CD4-positive, alpha-beta T cell (primary cell): ENCODE measurements around the gene UBIAD1. TPM values are rescaled to one million over a fixed set of nuclear protein-coding genes. Genes with fewer than 3 reads are reported as not detected.

ENCODE experiments used
- ATAC-seq: fragments of 200-7000 bp; cut with Tn5 transposase; one replicate; pipeline ENCODE4 v1.10.0; 2022; ENCODE audit warnings: mild to moderate bottlenecking; ENCODE audit not compliant: poor library complexity
- CTCF ChIA-PET: fragments of 350-600 bp; sonication (Branson Sonifier 250); formaldehyde crosslinking; loops from one replicate; lab custom pipeline; 2021; ENCODE audit warnings: antibody characterized with exemption, inconsistent platforms; lab: Charles Lee
- POLR2A ChIA-PET: fragments of 350-600 bp; sonication (Branson Sonifier 250); formaldehyde crosslinking; loops from one replicate; lab custom pipeline; 2021; ENCODE audit warnings: antibody characterized with exemption, inconsistent platforms; lab: Charles Lee
- DNase-seq, 14 experiments: peaks; one replicate each; pipeline ENCODE4 v3.0.0-alpha.2; 2013 to 2020; ENCODE audit warnings: mixed read lengths in 2 of 14
- H3K27ac ChIP-seq, 2 donors: one replicate each; pipeline versions ENCODE4 v1.5.1 to v1.7.0; 2013; ENCODE audit warnings: low read length in 2 of 2, low read depth in 1 of 2, mild to moderate bottlenecking in 1 of 2
- H3K27me3 ChIP-seq, 2 experiments: 1 replicate in 1 of 2; 2 replicates in 1 of 2; pipeline versions ENCODE4 v1.6.1 to v1.7.0; 2013; ENCODE audit warnings: low read length in 2 of 2, control low read depth in 1 of 2, mild to moderate bottlenecking in 1 of 2, moderate library complexity in 1 of 2; ENCODE audit not compliant: insufficient read depth in 2 of 2, control insufficient read depth in 1 of 2
- H3K36me3 ChIP-seq: one replicate; pipeline ENCODE4 v1.6.1; 2013; ENCODE audit warnings: low read length, control low read depth; ENCODE audit not compliant: insufficient read depth
- H3K4me1 ChIP-seq: one replicate; pipeline ENCODE4 v1.6.1; 2013; ENCODE audit warnings: low read length, control low read depth; ENCODE audit not compliant: insufficient read depth
- H3K4me3 ChIP-seq: one replicate; pipeline ENCODE4 v1.5.1; 2013; ENCODE audit warnings: mild to moderate bottlenecking, low read length, moderate library complexity
- H3K9me3 ChIP-seq, 2 experiments: 1 replicate in 1 of 2; 2 replicates in 1 of 2; pipeline versions ENCODE4 v1.6.1 to v1.7.0; 2013; ENCODE audit warnings: low read length in 2 of 2, mild to moderate bottlenecking in 2 of 2, control low read depth in 1 of 2, moderate library complexity in 1 of 2; ENCODE audit not compliant: control insufficient read depth in 1 of 2, insufficient read depth in 1 of 2
- H3K27ac Mint-ChIP-seq: one replicate; pipeline ENCODE4 v1.8.0; 2020; ENCODE audit warnings: mixed read lengths
- H3K27me3 Mint-ChIP-seq: one replicate; pipeline ENCODE4 v1.8.0; 2021; ENCODE audit warnings: mixed read lengths
- H3K36me3 Mint-ChIP-seq: one replicate; pipeline ENCODE4 v1.8.0; 2021; ENCODE audit warnings: low read depth, mixed read lengths
- H3K4me1 Mint-ChIP-seq: one replicate; pipeline ENCODE4 v1.8.0; 2021; ENCODE audit warnings: low read depth, mixed read lengths
- H3K4me3 Mint-ChIP-seq: one replicate; pipeline ENCODE4 v1.8.0; 2020; ENCODE audit warnings: mild to moderate bottlenecking, mixed read lengths
- H3K9me3 Mint-ChIP-seq: one replicate; pipeline ENCODE4 v1.8.0; 2020; ENCODE audit warnings: mixed read lengths
- CTCF ChIP-seq: fragments of 200-600 bp; IDR thresholded peaks from one replicate; pipeline ENCODE4 v1.8.0; 2022; ENCODE audit warnings: antibody characterized with exemption, mild to moderate bottlenecking
- intact Hi-C, 2 experiments: fragments of 100-400 bp; cut with DNase I in 1 of 2; cut with micrococcal nuclease in 1 of 2; formaldehyde crosslinking; loops; one replicate each; pipeline versions ENCODE4 v1.15.1 to v1.9.0; 2023 to 2025; cut with DNase I, micrococcal nuclease
- total RNA-seq, 174 experiments: library from RNA in 2 of 174; stranded (reverse) in 2 of 174; gene quantifications; one replicate each; pipeline ENCODE4 v1.2.3 and lab custom pipeline; 2021 to 2026

The UBIAD1 gene
- total RNA-seq, 2 experiments from 2014 or later = 19.2 to 19.3 TPM

GRCh38 chr1:11252538-11252937, 20.5 kb upstream of the UBIAD1 start:
- H3K9me3 Mint-ChIP-seq = no peaks in the 10 kb centered on the region
- no peak for TF ChIP-seq CTCF
- H3K4me3 Mint-ChIP-seq = no peak overlapping the region
- POLR2A ChIA-PET = interaction anchor here (0.7 to 1.9 kb wide), 3 partner anchors 10 to 76 kb away, joined by 3 to 9 read pairs (median 5); partner anchors contain the start of gene MTOR
- Histone ChIP-seq H3K27me3 (no peaks in the 10 kb centered on the region), H3K27ac (no peak overlapping the region), H3K9me3 (no peaks in the 10 kb centered on the region), H3K4me1 (peaks cover 3% of the 10 kb centered on the region), H3K36me3 (peaks cover 79% of the 10 kb centered on the region), H3K4me3 (no peak overlapping the region)
- CTCF ChIA-PET = interaction anchor here (1.0 to 1.2 kb wide), 2 partner anchors 11 to 34 kb away, joined by 3 to 4 read pairs; no protein-coding TSS in a partner anchor
- no peaks in the 10 kb centered on the region for H3K27me3 Mint-ChIP-seq
- H3K27ac Mint-ChIP-seq = no peak overlapping the region
- no peak for DNase-seq
- peaks cover 9% of the 10 kb centered on the region for H3K4me1 Mint-ChIP-seq
- peaks cover 74% of the 10 kb centered on the region for H3K36me3 Mint-ChIP-seq
- intact Hi-C loops = no loop called here
- ATAC-seq = no peak

GRCh38 chr1:11253226-11253625, 19.8 kb upstream of the UBIAD1 start:
- Mint-ChIP-seq H3K4me3 (no peak overlapping the region), H3K4me1 (peaks cover 5% of the 10 kb centered on the region), H3K36me3 (peaks cover 74% of the 10 kb centered on the region), H3K9me3 (no peaks in the 10 kb centered on the region), H3K27me3 (no peaks in the 10 kb centered on the region), H3K27ac (no peak overlapping the region)
- H3K27ac ChIP-seq = no peak overlapping the region
- H3K27me3 ChIP-seq = no peaks in the 10 kb centered on the region
- DNase-seq (no peak), ATAC-seq (no peak)
- no peaks in the 10 kb centered on the region for H3K9me3 ChIP-seq
- H3K4me1 ChIP-seq = no peaks in the 10 kb centered on the region
- intact Hi-C loops = no loop called here
- H3K4me3 ChIP-seq = no peak overlapping the region
- POLR2A ChIA-PET = interaction anchor here (0.7 to 1.9 kb wide), 3 partner anchors 9 to 76 kb away, joined by 3 to 9 read pairs (median 5); partner anchors contain the start of gene MTOR
- H3K36me3 ChIP-seq = peaks cover 78% of the 10 kb centered on the region
- CTCF ChIA-PET = interaction anchor here (1.0 to 1.2 kb wide), 2 partner anchors 12 to 33 kb away, joined by 3 to 4 read pairs; no protein-coding TSS in a partner anchor
- TF ChIP-seq CTCF = no peak

- DNase-seq (no peak), ATAC-seq (no peak)
- H3K9me3 ChIP-seq = no peaks in the 10 kb centered on the region
- ChIA-PET CTCF (no interaction called here), POLR2A (no interaction called here)
- peaks cover 78% of the 10 kb centered on the region for H3K36me3 Mint-ChIP-seq
- no peak overlapping the region for H3K27ac ChIP-seq
- H3K27me3 ChIP-seq = no peaks in the 10 kb centered on the region
- H3K4me3 Mint-ChIP-seq = no peak overlapping the region
- intact Hi-C loops = no loop called here
- H3K4me1 Mint-ChIP-seq = peaks cover 9% of the 10 kb centered on the region
- peaks cover 5% of the 10 kb centered on the region for H3K4me1 ChIP-seq
- H3K9me3 Mint-ChIP-seq = no peaks in the 10 kb centered on the region
- no peak for TF ChIP-seq CTCF
- H3K36me3 ChIP-seq = peaks cover 75% of the 10 kb centered on the region
- H3K4me3 ChIP-seq = no peak overlapping the region
- H3K27ac Mint-ChIP-seq = no peak overlapping the region
- H3K27me3 Mint-ChIP-seq = no peaks in the 10 kb centered on the region
Measured at GRCh38 chr1:11256299-11256698, 16.7 kb upstream of the UBIAD1 start.
